Duodenal mucosa (tissue), 2 donors: ENCODE measurements around the gene OR5P2.
"Not testable (repeated sequence)": the region's sequence is repeated elsewhere in the genome, so short reads cannot be mapped to it uniquely, and the experiment has no call there.

Experiments
- H3K27ac ChIP-seq: one replicate; pipeline ENCODE4 v1.7.0; 2013; ENCODE audit warnings: low read depth, low read length
- H3K27me3 ChIP-seq, 2 donors: one replicate each; pipeline ENCODE4 v1.7.0; 2013; ENCODE audit warnings: low read length in 2 of 2, control low read depth in 1 of 2; ENCODE audit not compliant: insufficient read depth in 2 of 2, control insufficient read depth in 1 of 2
- H3K36me3 ChIP-seq, 2 donors: one replicate each; pipeline ENCODE4 v1.7.0; 2013; ENCODE audit warnings: low read length in 2 of 2, control low read depth in 1 of 2; ENCODE audit not compliant: insufficient read depth in 2 of 2, control insufficient read depth in 1 of 2
- H3K4me1 ChIP-seq, 2 donors: one replicate each; pipeline ENCODE4 v1.7.0; 2013; ENCODE audit warnings: low read length in 2 of 2, control low read depth in 1 of 2; ENCODE audit not compliant: insufficient read depth in 2 of 2, control insufficient read depth in 1 of 2
- H3K4me3 ChIP-seq, 2 donors: one replicate each; pipeline ENCODE4 v1.7.0; 2013; ENCODE audit warnings: low read length in 2 of 2, low read depth in 1 of 2
- H3K9ac ChIP-seq, 2 donors: one replicate each; pipeline ENCODE4 v1.7.0; 2013; ENCODE audit warnings: low read length in 2 of 2, low read depth in 1 of 2
- H3K9me3 ChIP-seq, 2 donors: one replicate each; pipeline ENCODE4 v1.7.0; 2013; ENCODE audit warnings: low read length in 2 of 2, control low read depth in 1 of 2; ENCODE audit not compliant: control insufficient read depth in 1 of 2

Gene OR5P2

DNA sequence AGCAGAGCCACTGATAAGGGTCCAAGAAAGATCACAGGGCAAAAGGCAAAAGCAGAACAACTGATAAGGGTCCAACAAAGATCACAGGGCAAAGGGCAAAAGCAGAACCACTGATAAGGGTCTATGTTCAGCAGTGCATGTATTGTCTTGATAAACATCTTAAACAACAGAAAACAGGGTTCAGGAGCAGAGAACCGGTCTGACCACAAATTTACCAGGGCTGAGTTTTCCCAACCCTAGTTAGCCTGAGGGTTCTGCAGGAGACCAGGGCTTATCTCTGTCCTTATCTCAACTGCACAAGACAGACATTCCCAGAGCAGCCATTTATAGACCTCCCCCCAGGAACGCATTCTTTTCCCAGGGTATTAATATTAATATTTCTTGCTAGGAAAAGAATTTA, 13.6 kb upstream of the OR5P2 start:
- not testable (repeated sequence) for H3K27me3 ChIP-seq, H3K4me1 ChIP-seq, H3K9ac ChIP-seq, H3K27ac ChIP-seq, H3K36me3 ChIP-seq, H3K9me3 ChIP-seq, H3K4me3 ChIP-seq

DNA sequence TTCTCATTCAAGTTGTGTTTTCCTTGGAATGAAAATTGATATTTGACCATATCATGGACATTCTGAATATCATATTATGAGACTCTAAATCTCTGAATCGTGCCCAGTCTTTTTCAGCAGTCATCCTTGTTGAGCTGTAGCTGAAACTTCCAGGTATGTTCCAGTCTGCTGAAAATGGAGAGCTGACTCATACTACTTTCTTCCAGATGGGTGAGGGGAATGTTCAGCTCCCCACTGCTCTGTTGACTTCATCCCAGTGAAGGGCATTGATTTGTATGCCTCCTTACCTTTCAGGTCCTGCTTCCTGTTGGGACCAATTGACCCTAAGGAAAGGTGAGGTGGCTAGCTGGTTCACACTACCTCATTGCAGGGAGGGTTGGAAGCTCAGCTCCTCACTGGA, 3.5 kb downstream of the OR5P2 start:
- Histone ChIP-seq H3K9ac (no peak overlapping the region), H3K9me3 (no peaks in the 10 kb centered on the region), H3K36me3 (no peaks in the 10 kb centered on the region), H3K27ac (no peak overlapping the region), H3K4me3 (no peak overlapping the region), H3K4me1 (no peaks in the 10 kb centered on the region), H3K27me3 (no peaks in the 10 kb centered on the region)

DNA sequence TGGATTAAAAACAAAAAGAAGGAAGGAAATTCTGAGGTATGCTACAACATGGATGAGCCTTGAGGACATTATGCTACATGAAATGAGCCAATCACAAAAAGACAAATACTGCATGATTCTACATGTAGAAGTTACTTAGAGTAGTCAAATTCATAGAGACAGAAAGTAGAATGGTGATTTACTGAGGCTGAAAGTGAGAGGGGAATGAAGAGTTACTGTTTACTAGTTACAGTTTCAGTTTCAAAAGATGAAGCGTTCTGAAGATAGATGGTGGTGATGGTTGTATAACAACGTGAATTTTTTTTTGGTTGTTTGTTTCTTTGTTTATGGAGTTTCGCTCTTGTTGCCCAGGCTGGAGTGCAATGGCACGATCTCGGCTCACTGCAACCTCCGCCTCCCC, 9.5 kb downstream of the OR5P2 start:
- Histone ChIP-seq H3K9ac (no peak overlapping the region), H3K36me3 (no peaks in the 10 kb centered on the region), H3K4me1 (no peaks in the 10 kb centered on the region), H3K27ac (no peak overlapping the region), H3K27me3 (no peaks in the 10 kb centered on the region), H3K9me3 (no peaks in the 10 kb centered on the region), H3K4me3 (no peak overlapping the region)

DNA sequence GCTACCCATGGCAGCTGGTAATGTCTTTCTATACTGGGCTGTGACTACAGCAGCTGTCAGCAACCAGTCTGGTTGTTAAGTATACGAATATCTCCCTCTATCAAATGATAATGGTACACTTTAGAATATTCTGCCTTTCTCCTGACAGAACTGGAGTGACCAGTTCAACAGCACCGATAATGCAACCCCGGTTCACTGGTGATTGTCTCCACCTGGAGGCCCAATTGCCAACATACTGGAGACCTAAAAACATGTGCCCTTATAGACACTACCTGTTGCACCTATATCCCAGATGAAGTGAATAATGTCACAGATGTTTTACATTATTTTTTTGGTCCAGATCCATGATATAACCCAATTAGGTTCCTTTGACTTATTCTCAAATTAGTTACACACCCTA, 21.1 kb downstream of the OR5P2 start:
- Histone ChIP-seq H3K4me3 (no peak overlapping the region), H3K4me1 (no peaks in the 10 kb centered on the region), H3K9me3 (no peaks in the 10 kb centered on the region), H3K36me3 (no peaks in the 10 kb centered on the region), H3K27me3 (no peaks in the 10 kb centered on the region), H3K9ac (no peak overlapping the region), H3K27ac (no peak overlapping the region)

- not testable (repeated sequence) for H3K9ac ChIP-seq, H3K4me3 ChIP-seq, H3K4me1 ChIP-seq, H3K9me3 ChIP-seq, H3K27me3 ChIP-seq, H3K27ac ChIP-seq, H3K36me3 ChIP-seq
These were observed 32.4 kb downstream of the OR5P2 start for GRCh38 chr11:7764301-7764700.

DNA sequence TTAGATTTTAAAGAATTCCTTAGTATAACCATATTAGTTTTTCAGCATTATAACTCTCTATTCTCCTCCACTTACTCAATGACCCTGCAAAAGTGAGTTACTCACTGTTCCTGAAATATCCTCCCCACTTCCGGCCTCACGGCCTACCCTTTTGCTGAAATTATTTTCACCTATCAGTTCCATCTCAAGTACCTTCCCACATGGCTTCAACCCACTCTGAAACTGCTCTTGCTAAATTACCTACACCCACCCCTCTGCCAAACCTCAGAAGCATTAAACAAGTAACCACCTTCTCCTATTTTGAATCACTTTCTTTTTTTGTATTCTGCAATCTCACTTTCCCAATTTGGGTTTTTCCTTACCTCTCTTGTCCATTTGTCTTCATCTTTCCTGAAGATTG, 37.7 kb downstream of the OR5P2 start:
- Histone ChIP-seq H3K36me3 (no peaks in the 10 kb centered on the region), H3K27ac (no peak overlapping the region), H3K9me3 (no peaks in the 10 kb centered on the region), H3K4me3 (no peak overlapping the region), H3K4me1 (no peaks in the 10 kb centered on the region), H3K27me3 (no peaks in the 10 kb centered on the region), H3K9ac (no peak overlapping the region)

GRCh38 chr11:7749456-7749855, 47.3 kb downstream of the OR5P2 start:
- H3K9ac ChIP-seq = no peak overlapping the region
- no peak overlapping the region for H3K27ac ChIP-seq
- no peaks in the 10 kb centered on the region for H3K27me3 ChIP-seq
- no peaks in the 10 kb centered on the region for H3K4me1 ChIP-seq
- no peaks in the 10 kb centered on the region for H3K36me3 ChIP-seq
- no peak overlapping the region for H3K4me3 ChIP-seq
- no peaks in the 10 kb centered on the region for H3K9me3 ChIP-seq
